ENCODE data around the gene SMYD2.

Gene SMYD2

DNA sequence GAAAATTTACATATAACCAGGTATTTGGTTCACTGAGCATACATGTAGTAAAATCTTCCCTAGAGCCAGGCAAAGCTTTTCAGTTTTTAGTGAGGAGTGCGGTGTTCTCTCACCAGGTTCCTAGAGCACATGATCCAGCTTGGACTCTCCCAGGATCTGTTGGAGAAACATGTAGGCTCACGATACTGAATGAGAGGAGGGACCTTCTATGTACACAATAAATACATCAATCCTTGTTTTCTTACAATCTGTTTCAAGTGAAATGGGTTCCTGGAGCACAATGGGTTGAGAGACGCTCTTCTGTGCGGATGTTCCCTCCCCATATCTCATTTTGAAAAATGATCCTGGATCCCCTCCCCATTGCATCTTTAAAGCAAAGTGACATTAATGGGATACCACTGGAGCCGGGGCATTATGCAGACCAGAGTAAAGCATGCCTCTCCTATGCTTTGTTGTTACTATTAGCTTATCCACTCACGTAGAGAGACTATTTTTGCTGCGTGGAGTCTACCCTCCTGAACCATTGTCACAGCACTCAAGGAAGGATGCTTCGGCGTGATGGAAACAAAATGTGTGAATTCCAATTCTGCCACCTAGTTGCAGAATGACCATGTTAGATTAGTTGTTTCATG, 19.3 kb downstream of the SMYD2 start:
- in situ Hi-C loops (cut with HindIII; ENCODE audit: low sequenced_read_pairs), result loop anchor here (25.0 kb wide), 2 partner anchors 88 to 1237 kb away; no protein-coding TSS in a partner anchor

DNA sequence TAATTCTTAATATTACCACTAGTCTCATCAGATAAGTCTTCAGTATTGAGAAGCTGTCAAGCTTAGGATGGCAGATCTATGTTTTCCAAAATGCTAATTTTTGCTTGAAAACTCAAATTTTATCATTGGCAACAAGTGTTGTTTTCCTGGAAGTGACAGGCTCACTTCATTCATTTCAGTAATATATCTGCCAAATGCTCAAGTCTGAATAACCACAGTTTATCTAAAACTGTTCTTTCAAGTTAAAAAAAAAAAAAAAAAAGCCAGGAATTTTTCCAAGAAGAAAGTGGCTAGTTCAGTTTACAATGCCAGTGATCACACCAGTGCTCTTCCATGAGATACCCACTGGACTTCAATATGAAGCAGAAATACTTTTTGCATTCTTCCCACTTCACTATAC, 20.6 kb downstream of the SMYD2 start:
- in situ Hi-C loops (cut with HindIII; ENCODE audit: low sequenced_read_pairs), result loop anchor here (25.0 kb wide), 2 partner anchors 89 to 1236 kb away; no protein-coding TSS in a partner anchor

DNA sequence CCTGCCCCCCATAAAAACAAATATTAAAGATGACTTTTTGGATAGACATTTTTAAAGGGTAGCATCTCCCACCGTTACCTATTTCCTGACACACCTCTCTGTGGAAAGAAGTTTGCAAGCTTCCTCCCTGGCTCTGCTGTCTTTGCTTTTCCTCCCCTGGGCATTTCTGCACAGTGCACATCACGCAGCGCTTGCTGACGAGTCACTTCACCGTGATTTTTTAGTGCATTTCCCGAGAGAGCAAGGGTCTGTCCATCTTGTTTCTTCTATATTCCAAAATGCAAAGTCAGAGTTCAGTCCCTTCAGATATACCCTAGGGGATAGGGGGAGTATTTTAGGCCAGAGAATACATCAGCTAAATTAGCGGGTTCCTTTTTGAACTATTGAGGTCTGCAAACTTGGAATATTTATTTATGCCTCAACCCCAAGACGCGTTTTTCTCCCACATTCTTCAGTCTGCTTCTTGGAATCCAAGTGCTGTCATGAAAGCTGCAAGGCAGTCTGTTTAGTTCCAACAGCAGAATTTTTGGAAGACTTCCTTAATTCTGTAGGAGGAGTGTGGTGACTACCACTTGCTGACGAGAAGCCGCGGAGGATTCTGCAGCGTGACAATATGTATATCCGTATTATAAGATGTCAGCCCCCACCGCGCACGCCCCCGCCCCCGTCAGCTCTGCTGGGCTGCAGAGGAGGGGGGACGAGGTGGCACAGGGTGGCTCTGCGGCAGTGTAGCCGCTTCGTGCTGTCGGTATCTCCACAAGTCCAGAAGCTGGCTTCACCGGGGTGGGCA, 22.4 kb downstream of the SMYD2 start:
- in situ Hi-C loops (cut with HindIII; ENCODE audit: low sequenced_read_pairs), result loop anchor here (25.0 kb wide), 2 partner anchors 91 to 1234 kb away; no protein-coding TSS in a partner anchor

DNA sequence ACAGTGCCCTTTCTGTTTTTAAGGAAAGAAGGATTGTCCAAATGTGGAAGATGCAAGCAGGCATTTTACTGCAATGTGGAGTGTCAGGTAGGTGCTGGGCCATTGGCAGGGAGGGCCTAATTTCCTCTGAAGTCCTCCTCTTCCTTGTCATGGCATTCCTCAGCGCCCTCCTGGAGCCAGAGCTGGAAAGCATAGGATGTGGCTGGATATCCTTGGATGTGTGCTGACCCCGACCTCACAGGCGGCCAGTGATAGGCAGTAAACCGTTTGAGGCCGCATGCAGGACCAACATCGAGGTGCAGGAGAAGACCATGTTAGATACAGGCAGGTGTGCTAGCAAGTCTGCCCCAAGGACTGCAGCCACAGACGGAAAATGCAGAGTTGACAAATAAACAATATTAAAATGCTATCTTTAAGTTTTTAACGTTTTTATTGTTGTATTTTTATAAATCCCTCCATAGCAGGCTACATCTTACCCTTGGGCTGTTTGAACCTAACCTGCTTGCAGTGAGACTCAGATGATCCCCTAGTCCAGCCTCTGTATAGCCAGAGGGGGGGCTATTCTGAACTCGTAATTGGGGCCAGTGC, 24.3 kb downstream of the SMYD2 start:
- in situ Hi-C loops (cut with HindIII; ENCODE audit: low sequenced_read_pairs), result loop anchor here (25.0 kb wide), 2 partner anchors 93 to 1232 kb away; no protein-coding TSS in a partner anchor

DNA sequence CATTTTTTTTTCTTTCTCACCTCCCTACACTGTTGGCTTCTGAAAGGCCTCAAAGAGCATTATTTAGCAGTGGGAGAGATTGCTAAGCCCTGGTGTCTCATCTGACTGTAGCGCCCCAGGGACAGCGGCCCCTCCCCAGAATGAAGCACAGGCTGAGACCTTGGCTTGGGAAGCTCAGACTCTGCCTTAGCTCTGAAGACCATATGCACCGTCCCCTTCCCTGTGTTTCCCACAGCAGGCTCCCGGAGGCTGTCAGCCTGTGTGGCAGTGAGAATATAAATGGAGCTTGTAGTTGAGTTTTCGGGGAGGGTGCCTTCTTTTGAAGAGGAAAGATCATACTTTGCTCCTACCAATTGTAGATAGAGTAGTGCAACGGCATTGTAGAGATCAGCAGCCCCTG, 25.3 kb downstream of the SMYD2 start:
- in situ Hi-C loops (cut with HindIII; ENCODE audit: low sequenced_read_pairs), result loop anchor here (25.0 kb wide), 2 partner anchors 94 to 1231 kb away; no protein-coding TSS in a partner anchor

DNA sequence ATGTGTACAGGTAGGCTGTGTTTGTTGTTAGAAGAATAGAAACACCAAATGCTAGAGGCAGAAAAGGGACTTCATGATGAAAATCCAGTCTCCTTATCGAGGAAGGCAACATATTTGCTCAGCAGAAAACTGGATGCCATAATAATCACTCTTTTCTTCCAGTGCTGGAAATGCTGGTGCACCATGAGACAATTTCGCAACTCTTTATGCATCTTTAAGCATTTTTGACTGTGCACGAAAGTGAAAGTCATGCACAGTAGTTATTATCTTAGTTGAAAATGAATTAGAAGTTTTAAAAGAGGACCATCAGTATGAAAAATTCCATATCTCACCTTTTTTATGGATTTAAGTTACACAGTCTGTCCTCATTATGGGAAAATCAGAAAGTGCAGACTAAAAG, 29.1 kb downstream of the SMYD2 start:
- in situ Hi-C loops (cut with HindIII; ENCODE audit: low sequenced_read_pairs), result loop anchor here (25.0 kb wide), 2 partner anchors 98 to 1227 kb away; no protein-coding TSS in a partner anchor

DNA sequence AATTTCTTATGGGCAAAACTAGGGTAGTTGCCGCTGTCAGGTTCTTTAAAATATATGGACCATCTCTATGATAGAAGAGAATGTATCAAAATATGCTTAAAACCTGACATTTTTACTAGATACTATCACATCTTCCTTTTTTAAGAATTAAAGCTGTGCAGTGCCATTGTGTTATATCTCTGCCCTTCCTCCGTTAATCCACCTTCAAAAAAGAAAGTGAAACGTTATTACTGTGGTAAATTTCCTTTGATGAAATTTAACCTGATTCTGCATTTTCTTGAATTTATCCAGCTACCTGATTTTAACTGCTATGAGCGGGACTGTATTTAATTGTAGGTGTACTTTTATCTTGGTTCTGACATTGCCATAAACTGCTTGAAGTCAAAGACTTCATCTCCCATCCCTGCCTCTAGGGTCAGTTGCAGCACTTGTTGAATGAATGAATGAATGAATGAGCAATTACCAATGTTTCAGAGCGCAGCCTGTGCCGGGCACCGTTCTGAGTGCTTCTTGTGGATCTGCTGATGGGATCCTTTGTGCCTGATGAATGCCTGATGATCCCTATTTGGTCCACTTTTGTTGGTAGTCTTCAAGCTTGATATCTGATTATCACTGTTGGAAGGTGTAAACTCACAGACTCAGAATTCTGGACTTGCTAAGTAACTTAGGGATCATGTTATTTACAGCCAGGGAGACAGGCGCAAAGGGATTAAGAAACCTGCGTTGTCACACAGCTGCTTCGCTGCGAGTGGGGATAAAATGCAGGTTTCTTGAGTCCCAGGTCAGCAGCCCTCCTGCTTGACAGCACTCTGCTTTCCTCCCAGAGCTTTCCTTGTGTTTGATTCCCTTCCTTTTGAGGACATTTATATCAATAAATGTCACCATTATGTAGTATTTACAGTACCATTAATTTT, 30.1 kb downstream of the SMYD2 start:
- in situ Hi-C loops (cut with HindIII; ENCODE audit: low sequenced_read_pairs), result loop anchor here (25.0 kb wide), 2 partner anchors 99 to 1226 kb away; no protein-coding TSS in a partner anchor

DNA sequence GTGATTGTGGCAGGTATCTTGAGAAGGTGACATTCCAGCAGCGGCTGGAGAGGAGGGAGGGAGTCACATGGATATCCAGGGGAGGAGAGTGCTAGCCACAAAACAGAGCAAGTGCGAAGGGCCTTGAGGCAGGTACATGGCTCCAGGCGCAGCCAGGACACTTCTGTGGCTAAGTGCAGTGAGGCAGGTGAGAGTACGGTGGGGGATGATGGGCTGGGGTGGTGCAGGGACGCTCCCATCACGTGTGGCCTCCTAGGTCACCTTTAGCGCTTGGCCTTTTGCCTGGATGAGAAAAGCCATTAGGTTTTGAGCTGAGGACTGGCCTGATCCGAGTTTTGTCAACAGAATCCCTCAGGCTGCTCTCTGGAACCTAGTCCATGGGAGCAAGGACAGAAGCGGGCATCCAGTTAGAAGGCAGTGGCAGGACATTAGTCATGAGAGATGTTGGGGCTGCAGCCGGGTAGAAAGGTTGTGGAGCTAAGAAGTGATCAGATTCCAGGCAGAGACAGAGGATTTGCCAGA, 31.6 kb downstream of the SMYD2 start:
- in situ Hi-C loops (cut with HindIII; ENCODE audit: low sequenced_read_pairs), result loop anchor here (25.0 kb wide), 2 partner anchors 100 to 1225 kb away; no protein-coding TSS in a partner anchor

DNA sequence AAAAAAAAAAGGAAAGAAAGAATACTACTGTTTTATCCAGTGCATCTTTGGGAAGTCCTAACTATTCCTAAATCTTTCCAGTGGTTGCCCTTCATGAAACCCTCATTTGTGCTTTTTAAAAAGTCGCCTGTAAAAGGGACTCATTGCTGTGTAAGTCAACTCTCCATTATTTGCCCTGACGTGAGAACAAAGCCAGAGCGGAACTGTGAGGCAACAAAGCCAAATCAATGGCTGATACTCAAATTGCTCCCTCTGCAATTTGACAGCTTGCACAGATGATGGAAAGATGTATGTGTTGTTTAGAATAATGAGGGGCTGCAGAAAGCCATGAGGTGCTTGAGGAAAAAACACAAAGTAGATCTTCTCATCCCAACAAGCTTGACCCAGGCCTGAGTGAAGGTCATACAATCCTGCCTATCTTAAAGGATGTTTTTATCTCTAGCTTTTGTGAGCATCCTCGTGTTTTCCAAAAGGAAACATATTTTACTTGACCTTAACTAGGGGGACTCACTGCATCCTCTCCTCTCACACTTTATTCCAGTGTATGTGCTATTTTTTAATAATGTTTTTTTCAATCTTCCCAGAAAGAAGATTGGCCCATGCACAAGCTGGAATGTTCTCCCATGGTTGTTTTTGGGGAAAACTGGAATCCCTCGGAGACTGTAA, 33.4 kb downstream of the SMYD2 start:
- in situ Hi-C loops (cut with HindIII; ENCODE audit: low sequenced_read_pairs), result loop anchor here (25.0 kb wide), 2 partner anchors 102 to 1223 kb away; no protein-coding TSS in a partner anchor

DNA sequence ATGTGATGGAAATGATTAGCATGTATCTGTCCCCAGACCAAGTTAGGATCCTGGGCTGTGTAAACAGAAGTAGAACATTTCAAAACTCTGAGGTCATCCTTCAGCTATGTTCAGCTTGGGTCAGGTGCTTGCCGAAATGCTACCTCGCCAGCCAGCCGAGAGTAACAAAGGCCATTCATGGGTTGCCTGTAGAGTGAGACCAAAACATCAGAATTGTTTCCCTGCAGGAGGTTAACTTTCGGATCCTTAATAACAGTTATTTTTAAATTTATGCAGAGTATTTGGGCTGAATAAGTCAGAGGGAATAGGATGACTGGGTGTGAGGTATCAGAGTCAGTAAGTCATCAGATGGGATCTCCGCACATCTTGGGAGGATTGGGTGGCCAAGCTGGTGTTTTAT, 35.6 kb downstream of the SMYD2 start:
- in situ Hi-C loops (cut with HindIII; ENCODE audit: low sequenced_read_pairs), result loop anchor here (25.0 kb wide), 2 partner anchors 104 to 1221 kb away; no protein-coding TSS in a partner anchor

DNA sequence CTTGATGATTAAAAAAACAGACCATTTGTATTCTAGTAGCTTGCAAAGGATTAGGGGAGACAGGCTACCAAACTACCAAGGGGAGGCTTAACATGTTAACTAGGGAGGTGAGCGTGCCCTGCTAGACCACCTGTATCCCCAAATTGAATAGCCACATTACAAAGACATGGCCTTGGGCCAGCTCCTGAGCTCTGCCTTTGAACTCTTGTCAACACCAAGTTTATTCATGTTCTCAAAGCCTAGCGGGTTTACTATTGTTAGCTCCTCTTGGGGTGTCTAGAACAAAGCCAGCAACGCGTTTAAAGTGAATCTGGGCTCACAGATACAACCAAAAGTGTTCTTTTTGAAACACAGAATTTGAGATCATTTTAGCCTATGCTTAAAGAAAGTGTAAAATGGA, 36.3 kb downstream of the SMYD2 start:
- in situ Hi-C loops (cut with HindIII; ENCODE audit: low sequenced_read_pairs), result loop anchor here (25.0 kb wide), 2 partner anchors 105 to 1220 kb away; no protein-coding TSS in a partner anchor

DNA sequence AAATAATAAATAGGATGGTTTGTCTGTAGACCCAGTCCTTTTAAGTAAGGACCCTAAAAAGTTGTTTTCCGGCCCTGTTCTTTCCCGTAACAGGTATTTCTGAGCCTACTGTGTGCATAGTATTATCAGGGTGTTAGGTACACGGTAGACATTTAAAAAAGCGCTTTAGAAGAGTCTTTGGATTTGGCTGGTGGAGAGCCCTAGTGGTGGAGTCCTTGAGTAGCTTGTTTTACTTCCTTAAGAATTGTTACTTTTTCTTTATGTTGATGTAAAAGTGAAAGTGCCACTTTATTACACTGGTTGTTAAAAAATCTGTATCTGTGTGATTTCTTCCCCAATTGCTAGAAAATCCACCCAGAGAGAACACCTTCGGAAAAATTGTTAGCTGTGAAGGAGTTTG, 36.8 kb downstream of the SMYD2 start:
- in situ Hi-C loops (cut with HindIII; ENCODE audit: low sequenced_read_pairs), result loop anchor here (25.0 kb wide), 2 partner anchors 105 to 1220 kb away; no protein-coding TSS in a partner anchor

DNA sequence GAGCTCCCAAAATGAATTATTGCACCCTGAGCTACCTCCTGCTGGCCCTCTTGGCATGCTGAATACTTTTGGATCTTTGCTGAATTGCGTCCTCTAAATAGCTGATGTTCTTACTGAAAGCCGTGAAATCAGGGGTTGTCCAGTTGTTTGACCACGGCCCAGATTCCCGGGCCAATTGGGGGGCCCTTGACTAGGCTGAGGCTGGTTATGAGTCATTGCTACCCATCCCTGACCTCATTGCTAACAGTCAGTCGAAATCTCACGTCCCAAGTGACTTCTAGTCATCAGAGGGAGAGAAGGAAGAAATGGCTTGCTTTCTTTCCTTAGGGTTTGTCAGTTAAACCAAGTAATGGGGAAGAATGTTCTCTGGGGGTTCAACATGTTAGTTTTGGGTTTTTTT, 37.4 kb downstream of the SMYD2 start:
- in situ Hi-C loops (cut with HindIII; ENCODE audit: low sequenced_read_pairs), result loop anchor here (25.0 kb wide), 2 partner anchors 106 to 1219 kb away; no protein-coding TSS in a partner anchor

DNA sequence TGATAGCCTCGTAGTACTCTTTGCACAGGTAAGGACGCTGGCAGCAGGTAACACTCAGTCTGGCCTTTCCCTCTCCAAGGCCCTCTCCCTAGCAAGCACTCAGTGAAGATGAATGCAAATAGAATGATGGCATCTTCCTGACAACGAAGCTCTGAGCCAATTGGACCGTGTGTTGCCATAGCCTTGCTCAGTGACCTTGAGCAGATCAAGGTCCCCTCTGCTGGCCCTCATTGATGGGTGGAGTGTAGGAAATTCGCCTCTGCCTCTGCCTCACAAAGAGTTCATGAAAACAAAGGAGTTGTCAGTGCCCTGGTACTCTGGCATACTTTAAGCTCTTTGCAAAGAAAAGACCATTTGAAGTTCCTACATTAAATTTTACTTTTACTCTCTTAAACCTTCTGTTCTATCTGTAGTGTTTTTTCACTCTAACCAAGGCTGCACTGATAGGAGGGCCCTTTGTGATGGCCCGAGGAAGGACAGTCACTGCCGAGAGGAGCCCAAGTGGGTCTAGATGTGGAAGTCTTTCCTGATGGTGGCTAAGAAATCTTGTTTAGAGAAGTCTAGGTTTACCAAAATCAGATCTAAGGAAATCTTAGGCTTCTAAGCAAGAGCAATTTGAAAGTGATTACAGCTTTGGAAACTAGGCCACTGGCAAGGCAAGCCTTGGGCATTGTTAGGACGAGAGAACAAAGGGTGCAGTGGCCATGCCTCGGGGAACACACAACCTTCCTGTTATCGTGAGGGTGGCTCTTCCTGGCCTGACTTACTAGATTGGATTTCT, 38.2 kb downstream of the SMYD2 start:
- in situ Hi-C loops (cut with HindIII; ENCODE audit: low sequenced_read_pairs), result loop anchor here (25.0 kb wide), 2 partner anchors 107 to 1218 kb away; no protein-coding TSS in a partner anchor

DNA sequence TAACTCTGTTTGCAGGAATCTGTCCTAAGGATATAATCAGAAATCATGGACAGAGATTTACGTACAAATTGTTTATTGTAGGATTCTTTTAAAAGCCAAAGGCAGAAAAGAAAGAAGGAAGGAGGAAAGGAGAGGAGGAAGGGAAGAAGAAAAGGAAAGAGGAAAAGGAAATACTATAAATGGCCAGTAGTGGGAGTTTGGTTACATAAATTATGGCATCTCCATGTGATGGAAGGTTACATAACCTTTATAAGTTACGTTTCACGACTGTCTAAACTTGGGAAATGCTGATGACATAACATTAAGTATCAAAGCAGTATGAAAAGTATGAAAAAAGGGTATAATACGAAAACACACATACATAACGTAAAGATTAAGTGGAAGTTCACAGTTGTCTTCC, 39.0 kb downstream of the SMYD2 start:
- in situ Hi-C loops (cut with HindIII; ENCODE audit: low sequenced_read_pairs), result loop anchor here (25.0 kb wide), 2 partner anchors 108 to 1217 kb away; no protein-coding TSS in a partner anchor

DNA sequence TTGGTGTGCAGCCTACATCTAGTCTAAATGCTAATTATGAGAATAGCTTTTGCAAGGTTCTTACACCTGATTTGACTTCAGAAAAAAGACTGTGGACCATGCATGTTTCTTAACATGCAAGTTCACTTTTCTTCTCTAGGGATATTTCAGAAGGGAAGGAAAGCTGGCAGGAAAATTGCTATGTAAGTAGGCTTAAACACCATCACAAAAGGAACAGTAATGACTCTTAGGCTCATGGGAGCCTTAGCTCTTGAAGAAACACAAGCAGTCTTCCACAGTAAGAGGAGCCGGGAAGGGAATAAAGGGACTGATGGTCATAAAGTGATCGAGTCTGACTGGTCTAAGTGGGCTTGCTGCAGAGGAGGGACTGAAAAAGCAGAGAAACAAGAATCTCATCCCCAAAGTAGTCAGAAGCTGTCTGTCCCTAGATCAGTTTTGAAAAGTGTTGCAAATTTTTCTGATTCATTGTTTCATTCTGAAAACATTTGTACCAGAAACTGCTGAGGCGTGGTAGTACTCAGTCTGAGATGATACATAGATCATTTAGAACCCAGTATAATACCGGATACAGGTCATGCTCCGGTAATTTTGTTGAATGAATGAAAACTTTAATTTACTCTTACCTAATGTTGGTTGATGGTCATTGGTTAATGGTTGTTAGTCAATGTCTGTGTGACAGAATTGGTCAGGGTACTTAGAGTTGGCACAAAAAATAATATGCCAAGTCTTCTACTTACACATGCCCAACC, 40.9 kb downstream of the SMYD2 start:
- in situ Hi-C loops (cut with HindIII; ENCODE audit: low sequenced_read_pairs), result loop anchor here (25.0 kb wide), 2 partner anchors 110 to 1215 kb away; no protein-coding TSS in a partner anchor

Data from DLD1 (cell line).